Stomach smooth muscle (tissue), 2 donors: ENCODE measurements around the gene MAMSTR.

ENCODE experiments used
- H3K27ac ChIP-seq: one replicate; pipeline ENCODE4 v1.7.0; 2013; ENCODE audit warnings: mild to moderate bottlenecking, low read length, inconsistent platforms
- H3K27me3 ChIP-seq, 2 donors: one replicate each; pipeline ENCODE4 v1.7.0; 2013; ENCODE audit warnings: low read length in 2 of 2; ENCODE audit not compliant: insufficient read depth in 2 of 2, control insufficient read depth in 1 of 2
- H3K36me3 ChIP-seq, 2 donors: one replicate each; pipeline ENCODE4 v1.7.0; 2013; ENCODE audit warnings: low read length in 2 of 2; ENCODE audit not compliant: control insufficient read depth in 2 of 2, insufficient read depth in 2 of 2
- H3K4me1 ChIP-seq: one replicate; pipeline ENCODE4 v1.7.0; 2013; ENCODE audit warnings: low read length; ENCODE audit not compliant: control insufficient read depth, insufficient read depth
- H3K4me3 ChIP-seq, 2 donors: one replicate each; pipeline ENCODE4 v1.7.0; 2013; ENCODE audit warnings: low read length in 2 of 2
- H3K9ac ChIP-seq, 2 donors: one replicate each; pipeline ENCODE4 v1.7.0; 2013; ENCODE audit warnings: low read length in 2 of 2, mild to moderate bottlenecking in 1 of 2
- H3K9me3 ChIP-seq, 2 donors: one replicate each; pipeline ENCODE4 v1.7.0; 2013; ENCODE audit warnings: low read length in 2 of 2; ENCODE audit not compliant: control insufficient read depth in 2 of 2
- donor health status: healthy.
- donor health status: Pancreatic carcinoma.

The MAMSTR gene

GRCh38 chr19:48669903-48670668, 49.4 kb downstream of the MAMSTR start:
- H3K9ac ChIP-seq: no peak overlapping the region
- H3K9me3 ChIP-seq: no peaks in the 10 kb centered on the region
- no peak overlapping the region for H3K27ac ChIP-seq
- H3K4me1 ChIP-seq: peaks cover 4% of the 10 kb centered on the region
- H3K4me3 ChIP-seq: no peak overlapping the region
- H3K27me3 ChIP-seq: no peaks in the 10 kb centered on the region
- H3K36me3 ChIP-seq: no peaks in the 10 kb centered on the region

- no peaks in the 10 kb centered on the region for H3K4me1 ChIP-seq
- no peak overlapping the region for H3K27ac ChIP-seq
- no peaks in the 10 kb centered on the region for H3K9me3 ChIP-seq
- no peak overlapping the region for H3K9ac ChIP-seq
- H3K36me3 ChIP-seq: no peaks in the 10 kb centered on the region
- no peaks in the 10 kb centered on the region for H3K27me3 ChIP-seq
- no peak overlapping the region for H3K4me3 ChIP-seq
Observed at GRCh38 chr19:48668761-48669160, 50.8 kb downstream of the MAMSTR start.

GRCh38 chr19:48668332-48668731, 51.2 kb downstream of the MAMSTR start:
- H3K27me3 ChIP-seq: no peaks in the 10 kb centered on the region
- no peaks in the 10 kb centered on the region for H3K36me3 ChIP-seq
- no peak overlapping the region for H3K4me3 ChIP-seq
- no peaks in the 10 kb centered on the region for H3K4me1 ChIP-seq
- no peak overlapping the region for H3K9ac ChIP-seq
- H3K9me3 ChIP-seq: no peaks in the 10 kb centered on the region
- no peak overlapping the region for H3K27ac ChIP-seq

GRCh38 chr19:48665786-48666185, 53.7 kb downstream of the MAMSTR start:
- H3K9me3 ChIP-seq: no peaks in the 10 kb centered on the region
- no peak overlapping the region for H3K4me3 ChIP-seq
- no peaks in the 10 kb centered on the region for H3K36me3 ChIP-seq
- H3K9ac ChIP-seq: no peak overlapping the region
- H3K27ac ChIP-seq: no peak overlapping the region
- peaks cover 4% of the 10 kb centered on the region for H3K4me1 ChIP-seq
- H3K27me3 ChIP-seq: no peaks in the 10 kb centered on the region

- Histone ChIP-seq H3K27me3 (no peaks in the 10 kb centered on the region), H3K36me3 (no peaks in the 10 kb centered on the region), H3K4me3 (no peak overlapping the region), H3K27ac (no peak overlapping the region), H3K9me3 (no peaks in the 10 kb centered on the region), H3K4me1 (peaks cover 5% of the 10 kb centered on the region), H3K9ac (no peak overlapping the region)
Observed at GRCh38 chr19:48664476-48664875, 55.0 kb downstream of the MAMSTR start.

- H3K27me3 ChIP-seq: no peaks in the 10 kb centered on the region
- H3K4me3 ChIP-seq: no peak overlapping the region
- H3K9ac ChIP-seq: no peak overlapping the region
- no peaks in the 10 kb centered on the region for H3K9me3 ChIP-seq
- H3K27ac ChIP-seq: no peak overlapping the region
- peaks cover 5% of the 10 kb centered on the region for H3K4me1 ChIP-seq
- H3K36me3 ChIP-seq: no peaks in the 10 kb centered on the region
Observed at GRCh38 chr19:48663667-48664066, 55.9 kb downstream of the MAMSTR start.
